ENCODE data around the gene CRX.
"Not testable (repeated sequence)": the region's sequence is repeated elsewhere in the genome, so short reads cannot be mapped to it uniquely, and the experiment has no call there.

The CRX gene
- 0 to 0.10 reads per million in 2 donors for total RNA-seq

DNA sequence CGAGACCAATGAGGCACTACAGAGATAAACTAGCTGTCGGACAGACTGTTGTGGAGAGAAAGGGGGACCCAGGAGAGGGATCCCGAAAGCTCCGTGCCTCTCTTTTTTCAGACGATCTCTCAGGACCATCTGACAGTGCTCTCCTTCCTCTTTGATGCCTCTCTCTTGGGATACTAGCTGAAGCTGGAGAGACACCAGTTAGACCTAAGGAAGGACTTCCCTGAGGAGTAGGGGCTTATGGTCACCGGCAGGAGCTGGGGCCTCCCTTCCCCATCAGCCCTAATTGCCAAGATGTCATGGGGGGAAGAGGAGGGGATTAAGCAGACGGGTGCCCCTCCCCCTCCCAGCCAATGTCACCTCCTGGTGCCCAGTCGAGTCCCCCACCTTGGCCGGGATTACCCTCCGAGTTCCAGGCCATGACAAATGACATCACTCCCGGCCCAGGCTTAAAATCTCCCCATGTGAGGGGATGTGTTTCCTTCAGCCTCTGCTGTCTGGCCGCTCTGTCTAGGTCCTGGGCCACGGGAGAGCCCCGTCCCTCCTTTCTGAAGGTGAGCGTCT, at the start of gene CRX:
Gene CRX, plus strand, starts transcription at position 478 of the 561 bp plus-strand sequence. CDS start 12,507 bp downstream, outside the sequence.
- DNase-seq = no peak

DNA sequence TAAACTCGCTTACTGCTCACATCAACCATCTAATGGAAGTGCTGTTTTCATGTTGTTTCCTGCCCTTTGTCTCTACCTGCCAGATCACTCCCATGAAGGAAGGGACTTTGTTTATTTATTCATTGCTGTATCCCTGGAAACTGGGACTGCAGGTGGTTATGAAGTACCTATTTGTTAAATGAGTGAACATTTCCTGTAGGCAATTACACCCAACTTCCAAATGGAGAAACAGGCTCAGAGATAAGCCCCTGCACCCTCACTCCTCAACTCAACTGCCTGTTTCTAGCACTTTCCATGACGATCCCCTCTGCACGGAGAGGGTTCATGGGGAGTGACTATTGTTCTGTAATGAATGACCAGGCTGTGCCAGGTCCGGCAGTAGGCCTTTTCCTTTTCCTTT, 45.2 kb upstream of the CRX start:
- no peak for DNase-seq

DNA sequence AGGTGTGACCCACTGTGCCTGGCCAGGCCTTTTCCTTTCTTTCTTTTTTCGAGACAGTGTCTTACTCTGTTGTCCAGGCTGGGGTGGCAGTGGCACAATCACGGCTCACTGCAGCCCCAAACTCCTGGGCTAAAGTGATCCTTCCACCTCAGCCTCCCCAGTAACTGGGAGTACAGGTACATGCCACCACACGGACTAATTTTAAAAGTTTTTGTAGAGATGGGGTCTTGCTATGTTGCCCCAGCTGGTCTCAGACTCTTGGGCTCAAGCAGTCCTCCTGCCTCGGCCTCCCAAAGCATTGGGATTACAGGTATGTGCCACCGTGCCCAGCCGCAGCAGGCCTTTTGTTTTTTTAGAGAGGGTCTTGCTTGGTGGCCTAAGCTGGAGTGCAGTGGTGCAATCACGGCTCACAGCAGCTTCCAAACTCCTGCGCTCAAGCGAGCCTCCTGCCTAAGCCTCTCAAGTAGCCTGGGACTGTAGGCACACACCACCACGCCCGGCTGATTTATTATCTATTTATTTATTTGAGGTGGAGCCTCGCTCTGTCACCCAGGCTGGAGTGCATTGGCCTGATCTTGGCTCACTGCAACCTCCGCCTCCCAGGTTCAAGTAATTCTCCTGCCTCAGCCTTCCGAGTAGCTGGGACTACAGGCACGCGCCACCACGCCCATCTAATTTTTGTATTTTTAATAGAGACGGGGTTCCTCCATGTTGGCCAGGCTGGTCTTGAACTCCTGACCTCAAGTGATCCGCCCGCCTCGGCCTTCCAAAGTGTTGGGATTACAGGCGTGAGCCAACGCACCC, 44.3 kb upstream of the CRX start:
- not testable (repeated sequence) for DNase-seq

DNA sequence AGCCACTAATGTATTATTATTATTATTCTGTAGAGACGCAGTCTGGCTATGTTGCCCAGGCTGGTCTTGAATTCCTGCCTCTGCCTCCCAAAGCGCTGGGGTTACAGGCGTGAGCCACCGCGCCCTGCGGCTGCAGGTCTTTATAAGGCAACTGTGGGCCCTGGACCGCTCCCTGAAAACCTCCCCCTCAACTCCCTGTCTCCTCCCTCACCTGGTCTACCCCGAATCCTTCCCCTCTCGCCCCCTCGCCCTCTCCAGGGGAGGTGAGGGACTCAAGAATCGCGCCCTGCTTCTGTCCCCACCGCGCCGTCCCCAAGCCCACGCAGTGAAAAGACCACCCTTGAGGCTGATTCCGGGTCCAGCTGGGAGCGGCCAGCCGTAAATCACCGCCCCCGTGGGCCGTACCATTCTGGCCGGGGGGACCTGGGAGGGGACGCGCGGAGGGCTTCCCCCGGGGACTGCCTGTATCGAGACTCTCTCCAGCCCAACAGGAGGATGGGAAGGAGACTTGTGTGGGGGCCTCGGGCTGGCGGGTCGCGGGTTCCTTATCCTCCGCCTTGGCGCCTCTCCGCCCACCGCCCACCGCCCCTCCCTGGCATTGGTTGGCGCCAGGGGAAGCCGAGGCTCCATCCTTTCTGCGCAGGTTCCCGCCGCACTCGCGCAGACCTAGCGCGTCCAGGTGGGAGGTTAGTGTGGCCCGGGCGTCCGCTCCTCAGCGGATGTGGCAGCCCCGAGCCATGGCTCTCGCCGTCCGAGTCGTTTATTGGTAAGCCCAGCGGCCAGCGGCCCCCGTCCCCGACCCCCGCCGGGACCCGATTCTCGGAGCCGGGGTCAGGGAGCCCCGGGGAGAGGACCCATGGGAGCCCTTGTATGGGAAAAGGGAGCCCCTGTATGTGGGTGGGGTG, 43.4 kb upstream of the CRX start, which contains the start of gene SELENOW:
Gene SELENOW, plus strand, starts transcription at position 655 of the 905 bp plus-strand sequence. Its CDS starts 83 bp downstream, at position 738.
- DNase-seq = peak; percentile 61

DNA sequence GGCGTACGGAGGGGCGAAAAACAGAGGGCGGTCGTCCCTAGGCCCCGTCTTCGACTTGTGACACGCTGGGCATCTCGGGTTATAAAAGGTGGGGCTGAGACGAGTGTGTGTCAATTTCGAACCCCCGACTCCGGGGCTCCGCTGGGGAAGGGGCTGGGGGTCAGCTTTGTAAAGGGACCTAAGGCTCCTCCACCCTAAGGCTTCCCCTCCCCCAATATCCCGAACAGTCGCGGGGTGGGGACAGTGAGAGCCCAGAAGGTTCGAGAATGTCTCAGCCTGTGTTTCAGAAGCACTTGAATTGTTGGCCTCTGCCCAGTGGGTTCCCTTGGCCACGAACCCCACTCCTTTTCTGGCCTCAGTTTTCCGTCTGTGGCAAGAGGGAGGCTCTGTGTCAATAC, 42.8 kb upstream of the CRX start:
- DNase-seq = no peak

DNA sequence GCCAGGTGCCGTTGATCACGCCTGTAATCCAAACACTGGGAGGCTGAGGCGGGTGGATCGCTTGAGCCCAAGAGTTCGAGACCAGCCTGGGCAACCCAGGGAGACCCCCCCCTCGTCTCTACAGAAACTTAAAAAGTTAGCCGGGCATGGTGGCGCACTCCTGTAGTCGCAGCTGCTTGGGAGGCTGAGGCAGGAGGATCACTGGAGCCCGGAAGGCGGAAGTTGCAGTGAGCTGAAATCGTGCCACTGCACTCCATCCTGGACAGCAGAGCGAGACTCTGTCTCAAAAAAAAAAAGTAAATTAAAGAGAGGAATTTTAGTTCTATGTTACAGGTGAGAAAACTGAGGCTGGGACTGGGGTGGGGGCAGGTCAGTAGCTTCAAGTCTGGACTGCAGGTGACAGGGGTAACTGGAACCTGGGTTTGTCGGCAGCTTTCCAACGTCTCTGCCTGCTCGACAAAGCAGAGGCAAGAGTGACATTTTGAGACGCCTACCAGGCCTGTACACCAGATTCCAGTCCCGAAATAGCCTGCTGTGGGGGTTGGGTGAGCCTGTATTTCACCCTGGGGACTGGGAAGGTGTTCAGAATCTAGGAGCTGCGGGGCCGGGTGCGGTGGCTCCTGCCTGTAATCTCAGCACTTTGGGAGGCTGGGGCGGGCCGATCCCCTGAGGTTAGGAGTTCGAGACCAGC, 42.1 kb upstream of the CRX start:
- no peak for DNase-seq

DNA sequence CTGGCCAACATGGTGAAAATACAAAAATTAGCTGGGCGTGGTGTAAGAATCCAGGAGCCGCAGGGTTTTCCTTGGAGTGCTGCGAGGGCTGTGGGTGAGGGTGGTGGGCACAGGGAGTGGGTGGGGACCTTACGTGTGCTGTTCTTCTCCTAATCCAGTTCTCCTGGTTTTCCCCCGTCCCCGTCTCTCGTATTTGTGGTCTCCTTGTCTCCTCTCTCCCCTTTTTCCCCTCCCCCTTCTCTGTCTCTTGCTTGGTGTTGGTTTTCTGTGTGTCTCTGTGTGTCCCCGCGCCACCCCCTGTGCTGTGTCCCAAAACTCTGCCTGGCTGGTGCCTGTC, 41.6 kb upstream of the CRX start:
- no peak for DNase-seq

- no peak for DNase-seq
These were observed 40.0 kb upstream of the CRX start for GRCh38 chr19:47781590-47782262.

DNA sequence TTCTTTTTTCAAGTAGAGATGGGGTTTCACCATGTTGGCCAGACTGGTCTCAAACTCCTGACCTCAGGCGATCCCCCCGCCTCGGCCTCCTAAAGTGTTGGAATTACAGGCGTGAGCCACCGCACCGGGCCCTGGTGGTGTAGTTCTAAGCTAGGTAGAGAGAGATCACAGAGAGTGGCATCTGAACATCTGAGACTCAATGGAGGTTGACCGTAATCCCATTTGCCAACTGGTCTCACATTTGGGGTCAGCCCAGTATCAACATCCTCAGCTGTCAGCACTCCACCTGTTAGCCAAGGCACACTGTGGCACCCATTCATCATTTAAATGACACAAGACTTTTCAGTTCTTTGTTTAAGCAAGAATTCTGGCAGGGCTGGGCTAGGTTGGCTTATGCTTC, 35.2 kb upstream of the CRX start:
- DNase-seq = no peak

DNA sequence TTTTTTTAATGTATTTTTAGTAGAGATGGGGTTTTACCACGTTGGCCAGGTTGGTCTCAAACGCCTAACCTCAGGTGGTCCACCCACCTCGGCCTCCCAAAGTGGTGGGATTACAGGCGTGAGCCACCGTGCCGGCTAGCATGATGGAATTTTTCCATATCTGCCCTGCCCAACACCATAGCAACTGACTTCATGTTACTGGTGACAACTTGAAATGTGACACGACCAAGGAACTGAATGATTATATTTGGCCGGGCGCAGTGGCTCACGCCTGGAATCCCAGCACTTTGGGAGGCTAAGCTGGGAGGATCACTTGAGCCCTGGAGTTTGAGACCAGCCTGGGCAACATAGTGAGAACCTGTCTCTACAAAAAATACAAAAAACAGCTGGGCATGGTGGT, 34.4 kb upstream of the CRX start:
- DNase-seq = not testable (repeated sequence)

GRCh38 chr19:47789811-47790210, 31.9 kb upstream of the CRX start:
- DNase-seq = not testable (repeated sequence)

- DNase-seq = no peak
These were observed 31.3 kb upstream of the CRX start for GRCh38 chr19:47790398-47790814.

- no peak for DNase-seq
These were observed 29.1 kb upstream of the CRX start for GRCh38 chr19:47792616-47793015.

GRCh38 chr19:47794526-47794925, 27.2 kb upstream of the CRX start:
- no peak for DNase-seq

DNA sequence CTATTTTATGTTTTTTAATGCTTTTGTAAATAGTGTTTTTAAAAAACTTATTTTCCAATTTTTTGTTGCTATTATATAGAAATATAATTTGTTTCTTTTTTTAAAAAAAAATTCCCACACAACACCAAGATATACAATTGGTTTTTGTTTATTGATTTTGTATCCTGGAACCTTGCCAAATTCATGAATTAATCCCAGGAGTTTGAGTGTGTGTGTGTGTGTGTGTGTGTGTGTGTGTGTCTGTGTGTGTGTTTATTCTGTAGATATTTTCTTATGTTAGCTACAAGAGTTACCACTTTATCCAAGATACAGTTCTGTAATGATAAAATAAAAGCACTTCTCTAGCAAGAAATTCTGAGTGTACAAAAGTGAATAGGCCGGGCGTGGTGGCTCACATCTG, 25.0 kb upstream of the CRX start:
- DNase-seq = no peak

DNA sequence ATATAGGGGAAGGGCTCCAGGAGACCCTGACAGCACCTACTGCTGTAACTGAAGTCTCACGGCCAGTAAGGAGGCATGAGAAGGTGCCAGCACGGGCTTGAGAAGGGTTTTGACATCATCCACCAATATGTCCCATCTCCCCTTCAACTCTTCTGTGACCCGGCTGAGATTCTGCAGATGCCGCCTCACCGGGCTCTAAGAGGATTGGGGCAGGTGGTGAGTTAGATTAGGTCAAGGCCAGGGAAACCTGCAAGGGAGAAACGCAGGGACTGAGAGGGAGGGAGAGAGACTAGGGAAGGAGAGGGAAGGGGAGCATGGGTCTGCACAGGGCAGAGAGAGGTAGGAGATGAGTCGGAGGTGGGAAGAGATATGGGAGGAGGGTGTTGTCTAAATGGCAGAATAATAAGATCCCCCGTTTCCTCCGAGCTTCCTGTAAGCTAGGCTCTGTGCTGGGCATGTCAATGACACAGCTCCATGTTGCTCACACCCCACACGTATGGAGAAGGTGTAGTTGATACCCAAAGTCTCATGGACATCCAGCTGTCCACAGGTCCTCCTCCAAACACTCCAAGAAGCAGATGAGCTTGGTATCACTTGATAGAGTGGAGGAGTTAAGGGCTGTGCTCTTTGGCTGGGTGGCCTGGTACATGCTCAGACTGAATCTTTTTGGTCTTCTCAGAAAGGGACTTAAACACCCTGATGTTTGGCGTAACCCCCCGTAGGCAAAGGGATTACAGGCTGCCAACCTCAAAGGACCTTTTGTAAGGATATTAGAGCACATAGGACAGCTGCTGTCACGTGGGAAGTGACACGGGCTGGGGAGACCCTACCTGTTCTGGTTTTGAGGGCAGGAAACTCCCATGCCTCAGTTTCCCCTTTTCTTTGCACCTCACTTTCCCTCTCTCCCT, 23.5 kb upstream of the CRX start:
- no peak for DNase-seq

DNA sequence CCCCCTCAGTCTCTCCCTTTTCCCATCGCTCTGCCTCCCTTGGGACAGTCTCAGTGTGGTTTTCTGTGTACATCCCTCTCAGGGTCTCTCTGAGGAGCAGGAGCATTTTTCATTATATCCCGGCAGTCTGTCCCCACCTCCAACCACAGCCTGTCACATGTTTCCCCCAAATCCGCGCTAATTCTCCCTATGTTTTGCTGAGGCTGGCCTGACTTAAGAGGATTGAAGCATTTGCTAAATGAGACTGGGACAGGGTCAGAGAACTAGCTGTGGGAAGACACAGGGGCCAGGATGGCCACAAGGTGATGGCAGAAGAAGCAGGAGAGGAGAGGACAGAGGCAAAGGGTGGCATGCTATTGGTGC, 22.9 kb upstream of the CRX start:
- no peak for DNase-seq

- DNase-seq = no peak
These were observed 20.5 kb upstream of the CRX start for GRCh38 chr19:47801270-47801669.

DNA sequence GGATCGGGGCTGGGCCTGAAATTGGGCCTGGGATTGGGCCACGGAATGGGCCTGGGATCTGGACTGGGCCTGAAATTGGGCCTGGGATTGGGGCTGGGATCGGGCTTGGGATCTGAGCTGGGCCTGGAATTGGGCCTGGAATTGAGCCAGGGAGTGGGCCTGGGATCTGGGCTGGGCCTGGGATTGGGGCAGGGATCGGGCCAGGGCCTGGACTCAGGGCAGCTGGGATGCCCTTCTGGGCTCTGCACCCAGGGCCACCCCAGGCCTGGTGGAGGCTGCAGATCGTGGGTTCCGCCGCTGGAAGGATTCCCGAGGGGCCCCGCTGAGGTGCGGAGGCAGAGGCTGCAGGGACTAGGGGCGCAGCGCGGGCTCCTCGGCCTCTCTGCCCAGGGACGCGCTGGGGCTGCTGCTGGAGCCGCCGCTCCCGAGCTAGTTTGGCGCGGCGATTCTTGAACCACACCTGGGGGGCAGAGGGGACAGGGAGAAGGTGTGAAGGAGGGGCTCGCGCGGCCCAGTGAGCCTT, 19.2 kb upstream of the CRX start:
- no peak for DNase-seq

DNA sequence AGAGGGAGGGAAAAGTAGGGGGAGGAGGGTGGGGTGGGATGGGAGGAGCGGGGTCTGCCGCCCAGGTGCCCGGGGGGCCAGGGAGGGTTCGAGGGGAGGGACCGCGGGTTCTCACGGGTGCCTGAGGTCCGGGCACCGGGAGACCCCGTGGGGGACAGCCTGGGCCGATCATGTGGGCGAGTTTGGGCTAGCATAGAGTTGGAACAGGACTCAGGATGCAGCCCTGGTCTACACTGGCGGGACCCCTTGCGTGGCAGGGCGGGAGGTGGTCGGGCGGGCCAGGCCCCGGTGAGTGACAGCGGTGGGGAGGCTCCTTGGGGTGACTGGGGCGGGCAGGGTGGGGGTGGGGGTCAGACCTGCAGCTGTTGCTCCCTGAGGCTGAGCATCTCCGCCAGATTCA, 18.6 kb upstream of the CRX start:
- DNase-seq = not testable (repeated sequence)

DNA sequence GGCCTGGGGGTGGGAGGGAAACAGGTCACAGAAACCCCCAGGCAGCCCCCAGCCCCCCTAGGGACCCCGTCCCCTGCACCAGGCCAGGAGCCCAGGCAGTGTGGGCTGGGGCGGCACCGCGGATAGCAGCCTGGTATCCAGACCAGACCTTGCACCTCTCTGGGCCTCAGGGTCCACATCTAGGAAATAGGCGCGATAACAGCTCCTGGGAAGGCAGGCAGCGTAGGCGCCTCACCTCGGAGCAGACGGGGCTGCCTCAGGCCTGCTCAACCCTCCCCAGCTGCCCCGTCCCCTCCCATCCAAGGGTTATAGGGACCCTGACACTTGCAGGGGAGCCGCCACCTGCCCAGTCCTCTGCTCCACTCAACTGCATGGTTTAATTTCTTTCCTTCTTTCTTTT, 18.1 kb upstream of the CRX start:
- not testable (repeated sequence) for DNase-seq
